ENCODE measurements around the gene MME. TPM values are rescaled to one million over a fixed set of nuclear protein-coding genes. Genes with fewer than 3 reads are reported as not detected.

MME gene
- total and polyA plus RNA-seq, 4 experiments from 2014 or later = 0.26 to 2.1 TPM; not detected in 2

DNA sequence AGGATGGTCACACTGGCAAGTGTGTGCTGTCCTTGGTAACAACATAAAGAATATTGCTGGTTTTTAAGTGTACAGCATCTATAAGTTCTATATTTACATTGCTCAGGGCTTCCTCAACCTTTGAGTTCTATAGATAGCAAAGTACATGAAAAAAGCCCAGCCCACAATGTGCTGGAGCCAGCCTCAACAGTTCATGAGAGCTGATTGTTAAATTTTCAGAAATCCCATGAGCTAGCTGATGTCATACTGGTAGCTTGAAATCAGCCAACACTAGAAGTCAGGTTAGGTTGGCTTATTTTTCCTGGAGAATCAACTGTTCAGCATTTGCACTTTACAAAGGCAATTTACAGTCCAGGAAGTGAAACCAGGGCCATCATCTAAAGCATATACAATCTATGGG is 110.6 kb downstream of the MME start:
- no peaks in the 10 kb centered on the region for H3K36me3 ChIP-seq (ENCODE audit: insufficient read depth, low read length)
- POLR2A ChIA-PET (ENCODE audit: partially characterized antibody) = no interaction called here
- intact Hi-C loops (cut with micrococcal nuclease) = no loop called here
- Mint-ChIP-seq H3K9me3 (peaks cover 0 to 4% (median 0%) of the 10 kb centered on the region in 8 donors), H3K27me3 (no peaks in the 10 kb centered on the region), H3K4me1 (no peaks in the 10 kb centered on the region), H3K4me3 (no peak overlapping the region), H3K36me3 (no peaks in the 10 kb centered on the region), H3K27ac (no peak overlapping the region)
- H3K4me1 ChIP-seq (ENCODE audit: insufficient read depth, low read length) = no peaks in the 10 kb centered on the region
- H3K9me3 ChIP-seq (ENCODE audit: control insufficient read depth in 1 of 2, low read length in 2 of 2) = no peaks in the 10 kb centered on the region
- CTCF ChIA-PET (ENCODE audit: partially characterized antibody) = no interaction called here
- DNase-seq = no peak
- no peaks in the 10 kb centered on the region for H3K27me3 ChIP-seq (ENCODE audit: insufficient read depth, low read length)
- no peak overlapping the region for H3K27ac ChIP-seq (ENCODE audit: low read depth, low read length)
- no peak overlapping the region for H3K4me3 ChIP-seq (ENCODE audit: low read length in 2 of 2)

DNA sequence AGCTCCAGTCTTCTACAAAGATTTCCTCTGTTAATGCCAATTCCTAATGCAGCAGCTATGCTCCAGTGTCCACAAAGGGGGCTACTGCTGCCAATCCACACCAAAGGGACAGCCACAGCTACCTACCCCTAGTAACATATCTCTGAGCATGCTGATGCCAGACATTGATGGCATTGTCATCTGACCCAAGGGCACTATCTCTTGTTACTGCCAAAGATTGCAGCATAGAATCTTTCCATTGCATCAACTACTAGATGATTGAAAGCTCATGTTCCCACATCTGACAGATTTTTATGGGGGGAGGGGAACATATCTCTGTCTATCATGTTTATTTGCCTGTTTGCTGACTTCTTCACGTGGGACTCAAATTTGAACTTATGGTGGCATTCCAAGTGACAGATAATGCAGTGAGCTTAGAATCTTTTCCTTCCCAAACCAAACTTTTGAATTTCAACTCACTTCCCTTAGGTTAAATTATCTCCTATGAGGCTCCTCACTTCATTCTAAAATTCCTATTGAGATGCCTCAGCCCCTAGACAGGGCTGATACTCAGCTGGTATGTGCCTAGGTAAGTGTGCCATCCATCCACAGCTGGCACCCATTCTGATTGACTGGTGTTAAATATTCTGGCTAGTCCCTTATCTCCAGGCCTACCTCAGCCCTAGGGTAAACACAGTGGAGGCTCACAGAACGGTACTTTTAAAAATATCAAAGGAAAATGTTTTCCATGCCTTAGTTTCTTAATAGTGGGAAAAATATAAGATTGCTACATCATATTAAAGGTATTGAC is 113.0 kb downstream of the MME start:
- Mint-ChIP-seq H3K4me3 (no peak overlapping the region), H3K27ac (no peak overlapping the region), H3K36me3 (no peaks in the 10 kb centered on the region), H3K27me3 (no peaks in the 10 kb centered on the region), H3K9me3 (peaks cover 0 to 4% (median 0%) of the 10 kb centered on the region in 8 donors), H3K4me1 (no peaks in the 10 kb centered on the region)
- no peak for DNase-seq
- intact Hi-C loops (cut with micrococcal nuclease) = no loop called here
- ChIA-PET CTCF (ENCODE audit: partially characterized antibody) (no interaction called here), POLR2A (ENCODE audit: partially characterized antibody) (no interaction called here)
- Histone ChIP-seq H3K36me3 (ENCODE audit: insufficient read depth, low read length) (no peaks in the 10 kb centered on the region), H3K4me1 (ENCODE audit: insufficient read depth, low read length) (no peaks in the 10 kb centered on the region), H3K27ac (ENCODE audit: low read depth, low read length) (no peak overlapping the region), H3K4me3 (ENCODE audit: low read length in 2 of 2) (no peak overlapping the region), H3K9me3 (ENCODE audit: control insufficient read depth in 1 of 2, low read length in 2 of 2) (no peaks in the 10 kb centered on the region), H3K27me3 (ENCODE audit: insufficient read depth, low read length) (no peaks in the 10 kb centered on the region)

DNA sequence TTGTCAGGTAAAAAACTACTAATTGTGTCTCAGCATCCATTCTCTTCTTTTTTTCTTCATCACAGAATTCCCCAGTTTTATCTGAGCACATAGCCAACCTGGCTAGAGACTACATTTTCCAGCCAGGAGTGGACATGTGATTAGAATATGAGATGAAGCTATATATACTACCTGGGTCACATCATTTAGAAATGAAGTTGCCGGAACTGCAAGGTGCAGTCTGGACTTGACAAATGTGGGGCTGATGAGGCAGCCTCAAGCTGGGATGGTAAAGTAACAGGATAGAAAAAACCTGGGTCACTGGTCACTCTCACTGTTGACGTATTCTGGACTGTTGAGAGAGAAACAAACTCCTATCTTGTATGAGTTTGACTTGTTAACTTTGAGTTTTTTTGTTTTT is 113.7 kb downstream of the MME start:
- Histone ChIP-seq H3K4me1 (ENCODE audit: insufficient read depth, low read length) (no peaks in the 10 kb centered on the region), H3K9me3 (ENCODE audit: control insufficient read depth in 1 of 2, low read length in 2 of 2) (no peaks in the 10 kb centered on the region), H3K4me3 (ENCODE audit: low read length in 2 of 2) (no peak overlapping the region), H3K27ac (ENCODE audit: low read depth, low read length) (no peak overlapping the region), H3K36me3 (ENCODE audit: insufficient read depth, low read length) (no peaks in the 10 kb centered on the region), H3K27me3 (ENCODE audit: insufficient read depth, low read length) (no peaks in the 10 kb centered on the region)
- Mint-ChIP-seq H3K4me3 (no peak overlapping the region), H3K36me3 (no peaks in the 10 kb centered on the region), H3K27ac (no peak overlapping the region), H3K4me1 (no peaks in the 10 kb centered on the region), H3K27me3 (no peaks in the 10 kb centered on the region), H3K9me3 (peaks cover 0 to 4% (median 0%) of the 10 kb centered on the region in 8 donors)
- ChIA-PET CTCF (ENCODE audit: partially characterized antibody) (no interaction called here), POLR2A (ENCODE audit: partially characterized antibody) (no interaction called here)
- intact Hi-C loops (cut with micrococcal nuclease) = no loop called here
- DNase-seq = no peak

- DNase-seq = no peak
- no peak overlapping the region for H3K4me3 ChIP-seq (ENCODE audit: low read length in 2 of 2)
- no peaks in the 10 kb centered on the region for H3K36me3 ChIP-seq (ENCODE audit: insufficient read depth, low read length)
- no peaks in the 10 kb centered on the region for H3K27me3 ChIP-seq (ENCODE audit: insufficient read depth, low read length)
- H3K4me1 ChIP-seq (ENCODE audit: insufficient read depth, low read length) = no peaks in the 10 kb centered on the region
- peak overlapping the region in 1 of 7 donors; percentile 52 for H3K27ac Mint-ChIP-seq
- H3K27ac ChIP-seq (ENCODE audit: low read depth, low read length) = no peak overlapping the region
- H3K4me3 Mint-ChIP-seq = no peak overlapping the region
- CTCF ChIA-PET (ENCODE audit: partially characterized antibody) = interaction anchor here (1.2 kb wide), 1 partner anchor 25 kb away, joined by 3 read pairs; no protein-coding TSS in a partner anchor
- H3K9me3 Mint-ChIP-seq = peaks cover 0 to 4% (median 0%) of the 10 kb centered on the region in 8 donors
- no peaks in the 10 kb centered on the region for H3K36me3 Mint-ChIP-seq
- POLR2A ChIA-PET (ENCODE audit: partially characterized antibody) = no interaction called here
- H3K4me1 Mint-ChIP-seq = no peaks in the 10 kb centered on the region
- no peaks in the 10 kb centered on the region for H3K9me3 ChIP-seq (ENCODE audit: control insufficient read depth in 1 of 2, low read length in 2 of 2)
- H3K27me3 Mint-ChIP-seq = no peaks in the 10 kb centered on the region
- intact Hi-C loops (cut with micrococcal nuclease) = no loop called here
These were observed 115.1 kb downstream of the MME start for GRCh38 chr3:155194973-155195957.

DNA sequence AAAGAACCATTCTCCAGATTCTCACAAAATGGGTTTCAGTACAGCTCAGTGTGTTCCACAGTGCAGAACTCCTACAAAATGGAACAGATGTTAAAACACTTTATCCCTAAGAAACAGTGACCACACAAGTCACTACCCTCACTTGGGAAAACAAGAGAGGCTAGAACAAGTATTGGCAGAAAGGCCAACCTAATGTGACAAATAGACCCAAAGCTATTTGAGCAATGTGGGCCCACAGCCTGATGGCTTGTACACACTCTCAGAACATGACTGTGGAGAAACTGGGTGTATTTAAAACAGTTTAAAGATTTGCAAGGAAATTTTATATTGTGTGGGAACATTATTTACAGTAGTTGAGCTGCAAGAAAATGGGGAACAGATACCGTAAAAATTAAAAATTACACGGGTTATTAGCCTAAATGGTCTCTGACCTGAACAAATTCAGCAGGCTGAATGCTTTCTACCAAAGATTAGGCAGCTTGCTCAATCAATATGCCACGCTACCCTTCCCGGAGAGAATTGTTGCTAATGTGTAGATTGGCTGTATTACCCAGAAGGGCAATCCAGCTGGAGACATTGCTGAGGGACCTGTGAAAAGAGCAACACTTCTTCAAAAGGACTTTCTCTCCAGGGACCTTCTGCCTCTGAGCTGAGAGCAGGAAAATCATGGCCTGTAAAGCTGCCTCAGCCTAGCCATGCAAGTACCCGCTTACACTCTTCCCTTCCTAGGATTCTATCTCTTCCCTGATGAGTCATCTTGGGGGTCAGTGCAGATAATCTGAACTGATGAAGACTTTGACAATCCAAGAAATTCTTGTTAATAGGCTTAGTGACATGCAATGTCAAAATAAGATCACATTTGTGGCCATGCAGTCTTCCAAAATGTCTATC is 116.3 kb downstream of the MME start:
- CTCF ChIA-PET (ENCODE audit: partially characterized antibody) = interaction anchor here (1.2 kb wide), 1 partner anchor 26 kb away, joined by 3 read pairs; no protein-coding TSS in a partner anchor

GRCh38 chr3:155197786-155198185 is 117.7 kb downstream of the MME start:
- ChIA-PET CTCF (ENCODE audit: partially characterized antibody) (no interaction called here), POLR2A (ENCODE audit: partially characterized antibody) (no interaction called here)
- H3K4me1 ChIP-seq (ENCODE audit: insufficient read depth, low read length) = no peaks in the 10 kb centered on the region
- Mint-ChIP-seq H3K4me1 (no peaks in the 10 kb centered on the region), H3K27me3 (no peaks in the 10 kb centered on the region), H3K9me3 (peaks cover 0 to 3% (median 0%) of the 10 kb centered on the region in 8 donors), H3K36me3 (no peaks in the 10 kb centered on the region), H3K27ac (no peak overlapping the region), H3K4me3 (no peak overlapping the region)
- DNase-seq = no peak
- H3K36me3 ChIP-seq (ENCODE audit: insufficient read depth, low read length) = no peaks in the 10 kb centered on the region
- H3K9me3 ChIP-seq (ENCODE audit: control insufficient read depth in 1 of 2, low read length in 2 of 2) = no peaks in the 10 kb centered on the region
- H3K4me3 ChIP-seq (ENCODE audit: low read length in 2 of 2) = no peak overlapping the region
- H3K27me3 ChIP-seq (ENCODE audit: insufficient read depth, low read length) = no peaks in the 10 kb centered on the region
- intact Hi-C loops (cut with micrococcal nuclease) = no loop called here
- no peak overlapping the region for H3K27ac ChIP-seq (ENCODE audit: low read depth, low read length)

More for the DNA sequence above, 116.3 kb downstream of the MME start:
- no peak overlapping the region for H3K4me3 Mint-ChIP-seq
- H3K27ac ChIP-seq (ENCODE audit: low read depth, low read length) = no peak overlapping the region
- H3K36me3 Mint-ChIP-seq = no peaks in the 10 kb centered on the region
- no peaks in the 10 kb centered on the region for H3K4me1 Mint-ChIP-seq
- H3K27ac Mint-ChIP-seq = no peak overlapping the region
- H3K36me3 ChIP-seq (ENCODE audit: insufficient read depth, low read length) = no peaks in the 10 kb centered on the region
- POLR2A ChIA-PET (ENCODE audit: partially characterized antibody) = no interaction called here
- no peaks in the 10 kb centered on the region for H3K4me1 ChIP-seq (ENCODE audit: insufficient read depth, low read length)
- H3K9me3 ChIP-seq (ENCODE audit: control insufficient read depth in 1 of 2, low read length in 2 of 2) = no peaks in the 10 kb centered on the region
- no peak overlapping the region for H3K4me3 ChIP-seq (ENCODE audit: low read length in 2 of 2)
- H3K27me3 ChIP-seq (ENCODE audit: insufficient read depth, low read length) = no peaks in the 10 kb centered on the region
- no peaks in the 10 kb centered on the region for H3K27me3 Mint-ChIP-seq
- intact Hi-C loops (cut with micrococcal nuclease) = no loop called here
- H3K9me3 Mint-ChIP-seq = peaks cover 0 to 3% (median 0%) of the 10 kb centered on the region in 8 donors
- no peak for DNase-seq
